HepG2 (cell line): Measurements from ENCODE around the gene PLPPR2. TPM values are rescaled to one million over a fixed set of nuclear protein-coding genes. Genes with fewer than 3 reads are reported as not detected.

Experiments used
- ATF3 ChIP-seq: sonication (generic); formaldehyde crosslinking; IDR thresholded peaks from 2 replicates; pipeline ENCODE4 v1.4.0; 2020; ENCODE audit warnings: missing genetic modification reagents
- CSRNP1 ChIP-seq: sonication (generic); formaldehyde crosslinking; IDR thresholded peaks from 2 replicates; pipeline ENCODE4 v1.8.1; 2023; ENCODE audit warnings: mild to moderate bottlenecking, missing genetic modification reagents
- DDIT3 ChIP-seq: sonication (generic); formaldehyde crosslinking; IDR thresholded peaks from 2 replicates; pipeline ENCODE4 v1.4.0; 2020; ENCODE audit warnings: mild to moderate bottlenecking, missing genetic modification reagents
- DPF2 ChIP-seq: sonication (generic); formaldehyde crosslinking; IDR thresholded peaks from 2 replicates; pipeline ENCODE4 v1.4.0; 2020; ENCODE audit warnings: mild to moderate bottlenecking, low read depth, missing genetic modification reagents, borderline replicate concordance
- FOXA3 ChIP-seq: IDR thresholded peaks from 2 replicates; pipeline ENCODE4 v1.6.1; 2016; ENCODE audit warnings: missing genetic modification reagents, missing compliant biosample characterization
- FOXO1 ChIP-seq: sonication (generic); formaldehyde crosslinking; IDR thresholded peaks from 2 replicates; pipeline ENCODE4 v1.4.0; 2020; ENCODE audit warnings: missing genetic modification reagents
- HCFC1 ChIP-seq: fragments of 150-350 bp; IDR thresholded peaks from 2 replicates; pipeline ENCODE4 v1.6.1; 2014; ENCODE audit warnings: low read depth, low read length
- HDAC2 ChIP-seq: sonication (generic); formaldehyde crosslinking; IDR thresholded peaks from 2 replicates; pipeline ENCODE4 v1.4.0; 2020; ENCODE audit warnings: missing genetic modification reagents
- HDAC6 ChIP-seq: fragments of 200-600 bp; sonication (generic); IDR thresholded peaks from 2 replicates; pipeline ENCODE4 v1.7.0; 2017; ENCODE audit warnings: mild to moderate bottlenecking, antibody characterized with exemption, low read length, low read depth
- MED1 ChIP-seq: sonication (generic); formaldehyde crosslinking; IDR thresholded peaks from 2 replicates; pipeline ENCODE4 v1.4.0; 2020; ENCODE audit warnings: missing genetic modification reagents
- MYPOP ChIP-seq: sonication (generic); formaldehyde crosslinking; IDR thresholded peaks from 2 replicates; pipeline ENCODE4 v1.8.1; 2023; ENCODE audit warnings: mild to moderate bottlenecking, moderate library complexity, missing genetic modification reagents
- POGZ ChIP-seq: sonication (generic); formaldehyde crosslinking; IDR thresholded peaks from 2 replicates; pipeline ENCODE4 v1.4.0; 2020; ENCODE audit warnings: mild to moderate bottlenecking, missing genetic modification reagents
- PRDM4 ChIP-seq: sonication (generic); formaldehyde crosslinking; IDR thresholded peaks from 2 replicates; pipeline ENCODE4 v1.9.0; 2021; ENCODE audit warnings: missing genetic modification reagents, borderline replicate concordance
- RBM22 ChIP-seq: fragments of 200-400 bp; formaldehyde crosslinking; optimal IDR thresholded peaks from 2 replicates; pipeline ENCODE3; 2017; ENCODE audit warnings: mild to moderate bottlenecking, low read length, moderate library complexity
- SETDB1 ChIP-seq: sonication (generic); formaldehyde crosslinking; IDR thresholded peaks from 2 replicates; pipeline ENCODE4 v1.5.1; 2020; ENCODE audit warnings: missing genetic modification reagents, mild to moderate bottlenecking, borderline replicate concordance
- TOPORS ChIP-seq: sonication (generic); formaldehyde crosslinking; IDR thresholded peaks from 2 replicates; pipeline ENCODE4 v1.8.0; 2023; ENCODE audit warnings: mild to moderate bottlenecking, missing genetic modification reagents
- ZBTB10 ChIP-seq: sonication (generic); formaldehyde crosslinking; IDR thresholded peaks from 2 replicates; pipeline ENCODE4 v1.4.0; 2020; ENCODE audit warnings: missing genetic modification reagents, borderline replicate concordance
- ZNF282 ChIP-seq: fragments of 450-650 bp; IDR thresholded peaks from 2 replicates; pipeline ENCODE4 v1.6.1; 2018; ENCODE audit not compliant: partially characterized antibody
- ZNF337 ChIP-seq: sonication (generic); formaldehyde crosslinking; IDR thresholded peaks from 2 replicates; pipeline ENCODE4 v1.5.1; 2020; ENCODE audit warnings: missing genetic modification reagents, low read depth, mild to moderate bottlenecking, borderline replicate concordance
- ZNF788 ChIP-seq: sonication (generic); formaldehyde crosslinking; IDR thresholded peaks from 2 replicates; pipeline ENCODE4 v1.5.0; 2020; ENCODE audit warnings: mild to moderate bottlenecking, missing genetic modification reagents, borderline replicate concordance
- ZSCAN30 ChIP-seq: sonication (generic); formaldehyde crosslinking; IDR thresholded peaks from 2 replicates; pipeline ENCODE4 v1.5.0; 2020; ENCODE audit warnings: mild to moderate bottlenecking, missing genetic modification reagents
- polyA plus RNA-seq, 8 experiments: library from polyadenylated mRNA; depleted of rRNA in 3 of 8; stranded (reverse) in 7 of 8; unstranded in 1 of 8; fragments of >200 nt; fragmentation: Illumina TruSeq in 4 of 8; extraction: Trizol in 4 of 8; gene quantifications; 2 replicates each; pipeline versions ENCODE4 v1.2.1 to v1.2.3, GENCODE V29; 2011 to 2016; ENCODE audit warnings: low read depth in 4 of 8, missing spikeins in 1 of 8, mixed read lengths in 1 of 8; ENCODE audit not compliant: insufficient read depth in 1 of 8
- total RNA-seq, 5 experiments: library from RNA; depleted of rRNA; stranded (reverse); fragments of >200 nt; fragmentation: Illumina TruSeq; extraction: Trizol; gene quantifications; 2 replicates each; pipeline ENCODE4 v1.2.3, GENCODE V29; 2016; ENCODE audit warnings: low read depth in 1 of 5

PLPPR2 gene
- total and polyA plus RNA-seq, 2 of the 13 experiments (the other 11 are each of a cell fraction or from before 2014, with no cell fraction given): 1.5 to 2.1 TPM

- TF ChIP-seq ZNF788 (CRISPR knock-in tag): no peak; the same call in 1 of the 2 replicates
- TF ChIP-seq CSRNP1 (CRISPR knock-in tag): no peak; the same call in 1 of the 2 replicates
- TF ChIP-seq DPF2 (CRISPR knock-in tag): no peak
- TF ChIP-seq ZBTB10 (CRISPR knock-in tag): no peak
- no peak for TF ChIP-seq DDIT3 (CRISPR knock-in tag)
- no peak for TF ChIP-seq ZNF282
- no peak for TF ChIP-seq ATF3 (CRISPR knock-in tag)
- TF ChIP-seq POGZ (CRISPR knock-in tag): no peak
- TF ChIP-seq SETDB1 (CRISPR knock-in tag): no peak
- TF ChIP-seq MYPOP: peak; percentile 76
- 0 out of 2 replicates have a peak, but pooled peaks have one; percentile 31 for TF ChIP-seq TOPORS (CRISPR knock-in tag)
- no peak for TF ChIP-seq RBM22
- peak; percentile 33; the same call in 1 of the 2 replicates for TF ChIP-seq HCFC1
- peak; percentile 45; the same call in 1 of the 2 replicates for TF ChIP-seq FOXA3 (CRISPR knock-in tag)
- TF ChIP-seq ZSCAN30 (CRISPR knock-in tag): no peak
- peak; percentile 40; the same call in 1 of the 2 replicates for TF ChIP-seq FOXO1 (CRISPR knock-in tag)
- TF ChIP-seq ZNF337 (CRISPR knock-in tag): no peak
- no peak for TF ChIP-seq HDAC2 (CRISPR knock-in tag)
- no peak for TF ChIP-seq PRDM4
- TF ChIP-seq HDAC6: no peak
- TF ChIP-seq MED1 (CRISPR knock-in tag): peak; percentile 52; the same call in 1 of the 2 replicates
Observed at GRCh38 chr19:11374433-11375142, 19.4 kb downstream of the PLPPR2 start, which contains the start of gene SWSAP1 (continued).
